BLaER1 treated with 17β-estradiol and CSF1 and Interleukin-3, amounts not matched to agents 10 nM and 100 nM (cell line): ENCODE results near the gene RGS7.
"Not testable (repeated sequence)": the region's sequence is repeated elsewhere in the genome, so short reads cannot be mapped to it uniquely, and the experiment has no call there.

ENCODE experiments used
- H3K27ac ChIP-seq, 11 experiments: shearing (Covaris generic); formaldehyde crosslinking; 2 replicates each; pipeline ENCODE4 v1.8.1; 2022
- H3K27me3 ChIP-seq, 11 experiments: shearing (Covaris generic); formaldehyde crosslinking; 2 replicates each; pipeline ENCODE4 v1.8.1; 2022
- H3K36me3 ChIP-seq, 11 experiments: shearing (Covaris generic); formaldehyde crosslinking; 2 replicates each; pipeline ENCODE4 v1.8.1; 2022
- H3K4me1 ChIP-seq, 10 experiments: shearing (Covaris generic); formaldehyde crosslinking; 2 replicates each; pipeline ENCODE4 v1.8.1; 2022
- H3K4me2 ChIP-seq, 11 experiments: shearing (Covaris generic); formaldehyde crosslinking; 2 replicates each; pipeline ENCODE4 v1.8.1; 2022
- H3K4me3 ChIP-seq, 10 experiments: shearing (Covaris generic); formaldehyde crosslinking; 2 replicates each; pipeline ENCODE4 v1.8.1; 2022
- H3K9ac ChIP-seq, 11 experiments: shearing (Covaris generic); formaldehyde crosslinking; 2 replicates each; pipeline ENCODE4 v1.8.1; 2022
- H3K9me3 ChIP-seq, 11 experiments: shearing (Covaris generic); formaldehyde crosslinking; replicated peaks in 1 of 11; 2 replicates each; pipeline ENCODE4 v1.8.1; 2022
- H4K20me1 ChIP-seq, 11 experiments: shearing (Covaris generic); formaldehyde crosslinking; 2 replicates each; pipeline ENCODE4 v1.8.1; 2022
- Cebpa-rat ChIP-seq, 11 experiments: shearing (Covaris generic); IDR thresholded peaks; 2 replicates each; pipeline ENCODE4 v1.8.1; 2022

Gene RGS7

GRCh38 chr1:240931031-240931430, 426.0 kb downstream of the RGS7 start:
- no peak overlapping the region for H3K27ac ChIP-seq
- no peaks in the 10 kb centered on the region for H3K4me1 ChIP-seq
- no peak for TF ChIP-seq Cebpa-rat (IDR thresholded peaks at IDR 0.05)
- no peaks in the 10 kb centered on the region for H4K20me1 ChIP-seq
- no peaks in the 10 kb centered on the region for H3K36me3 ChIP-seq
- H3K9me3 ChIP-seq, result peaks cover 2 to 11% (median 4%) of the 10 kb centered on the region in 11 experiments; a peak in 16 of 22 replicates
- H3K4me2 ChIP-seq, result no peak overlapping the region
- no peak overlapping the region for H3K4me3 ChIP-seq
- no peaks in the 10 kb centered on the region for H3K27me3 ChIP-seq
- no peak overlapping the region for H3K9ac ChIP-seq

GRCh38 chr1:240928265-240928664, 428.7 kb downstream of the RGS7 start:
- no peaks in the 10 kb centered on the region for H3K36me3 ChIP-seq
- no peak overlapping the region for H3K9ac ChIP-seq
- no peaks in the 10 kb centered on the region for H4K20me1 ChIP-seq
- no peak overlapping the region for H3K4me2 ChIP-seq
- no peaks in the 10 kb centered on the region for H3K27me3 ChIP-seq
- H3K9me3 ChIP-seq, result peaks cover 0 to 6% (median 0%) of the 10 kb centered on the region in 11 experiments; a peak in 1 of 22 replicates
- no peak overlapping the region for H3K4me3 ChIP-seq
- H3K27ac ChIP-seq, result no peak overlapping the region
- H3K4me1 ChIP-seq, result no peaks in the 10 kb centered on the region
- TF ChIP-seq Cebpa-rat (IDR thresholded peaks at IDR 0.05), result no peak

GRCh38 chr1:240927821-240928220, 429.2 kb downstream of the RGS7 start:
- no peaks in the 10 kb centered on the region for H3K36me3 ChIP-seq
- no peak for TF ChIP-seq Cebpa-rat (IDR thresholded peaks at IDR 0.05)
- no peaks in the 10 kb centered on the region for H3K4me1 ChIP-seq
- no peak overlapping the region for H3K27ac ChIP-seq
- no peak overlapping the region for H3K4me3 ChIP-seq
- no peak overlapping the region for H3K4me2 ChIP-seq
- peaks cover 0 to 6% (median 0%) of the 10 kb centered on the region in 11 experiments; a peak in 1 of 22 replicates for H3K9me3 ChIP-seq
- H3K27me3 ChIP-seq, result no peaks in the 10 kb centered on the region
- H4K20me1 ChIP-seq, result no peaks in the 10 kb centered on the region
- H3K9ac ChIP-seq, result no peak overlapping the region

GRCh38 chr1:240925273-240925672, 431.7 kb downstream of the RGS7 start:
- no peak overlapping the region for H3K27ac ChIP-seq
- H3K9me3 ChIP-seq, result peaks cover 0 to 6% (median 0%) of the 10 kb centered on the region in 11 experiments; a peak in 1 of 22 replicates
- H3K4me1 ChIP-seq, result no peaks in the 10 kb centered on the region
- H3K27me3 ChIP-seq, result no peaks in the 10 kb centered on the region
- H3K36me3 ChIP-seq, result no peaks in the 10 kb centered on the region
- H4K20me1 ChIP-seq, result no peaks in the 10 kb centered on the region
- no peak overlapping the region for H3K4me2 ChIP-seq
- H3K9ac ChIP-seq, result no peak overlapping the region
- H3K4me3 ChIP-seq, result no peak overlapping the region
- TF ChIP-seq Cebpa-rat (IDR thresholded peaks at IDR 0.05), result no peak

DNA sequence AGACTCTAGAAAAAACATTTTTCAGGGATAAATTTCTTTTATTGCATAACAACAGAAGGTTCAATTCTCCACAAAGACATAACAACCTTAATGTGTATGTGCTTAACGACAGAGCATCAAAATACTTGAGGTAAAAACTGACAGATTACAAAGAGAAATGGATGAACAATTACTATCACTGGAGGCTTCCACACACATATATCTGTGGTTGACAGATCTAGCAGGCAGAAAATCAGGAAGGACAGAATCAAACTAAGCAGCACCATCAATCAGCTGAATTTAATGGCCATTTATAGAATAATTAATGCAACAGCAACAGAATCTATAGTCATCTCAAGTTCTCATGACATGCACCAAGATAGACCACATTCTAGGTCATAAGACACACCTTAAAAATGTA, 439.0 kb downstream of the RGS7 start:
- H4K20me1 ChIP-seq, result no peaks in the 10 kb centered on the region
- H3K27me3 ChIP-seq, result no peaks in the 10 kb centered on the region
- no peak overlapping the region for H3K9ac ChIP-seq
- H3K4me3 ChIP-seq, result no peak overlapping the region
- TF ChIP-seq Cebpa-rat (IDR thresholded peaks at IDR 0.05), result no peak
- no peak overlapping the region for H3K27ac ChIP-seq
- 0 out of 20 replicates have a peak, but pooled peaks cover 0 to 3% (median 0%) of the 10 kb centered on the region in 10 experiments for H3K4me1 ChIP-seq
- no peaks in the 10 kb centered on the region for H3K36me3 ChIP-seq
- H3K9me3 ChIP-seq, result no peaks in the 10 kb centered on the region
- no peak overlapping the region for H3K4me2 ChIP-seq

DNA sequence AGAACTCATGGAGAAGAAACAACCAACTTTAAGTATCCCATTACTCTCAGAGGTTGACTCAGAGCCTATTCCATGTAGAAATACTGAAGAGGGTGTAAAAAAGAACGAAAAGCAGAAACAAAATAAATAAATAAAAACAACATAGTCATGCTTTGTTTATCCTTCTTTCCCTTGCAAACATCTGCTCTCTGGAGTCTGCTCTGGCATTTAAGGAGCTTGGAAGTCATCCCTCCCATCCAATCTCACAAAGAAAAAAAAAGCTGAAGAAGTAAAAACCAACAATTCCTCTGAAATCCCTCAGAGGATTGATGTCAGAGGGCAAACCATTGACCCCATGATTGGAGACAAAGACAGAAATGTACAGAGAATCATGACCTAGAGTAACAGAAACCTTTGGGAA, 442.5 kb downstream of the RGS7 start:
- Histone ChIP-seq H3K4me3 (no peak overlapping the region), H3K9me3 (no peaks in the 10 kb centered on the region), H3K27ac (no peak overlapping the region), H3K4me2 (no peak overlapping the region), H3K4me1 (peaks cover 0 to 5% (median 0%) of the 10 kb centered on the region in 10 experiments; a peak in 2 of 20 replicates), H4K20me1 (no peaks in the 10 kb centered on the region), H3K36me3 (no peaks in the 10 kb centered on the region), H3K27me3 (no peaks in the 10 kb centered on the region), H3K9ac (no peak overlapping the region)
- TF ChIP-seq Cebpa-rat (IDR thresholded peaks at IDR 0.05), result no peak

DNA sequence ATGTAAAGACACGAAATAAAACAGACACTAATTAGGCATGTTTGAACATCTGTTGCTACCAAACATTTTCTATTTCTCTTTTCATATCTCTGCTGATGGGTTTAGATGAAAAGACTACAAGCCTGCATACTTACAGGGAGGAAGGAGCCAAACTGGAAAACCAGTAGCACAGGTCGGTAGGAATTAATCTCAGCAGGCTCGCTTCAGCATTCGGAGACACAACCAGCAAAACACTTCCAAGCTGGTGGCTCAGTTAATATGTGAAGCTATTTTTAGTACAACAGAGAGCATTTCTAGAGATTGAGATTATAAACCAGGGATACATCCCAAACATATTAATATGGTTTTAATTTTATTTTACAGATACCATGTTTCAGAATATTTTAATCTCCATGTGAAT, 444.2 kb downstream of the RGS7 start:
- Histone ChIP-seq H3K27ac (no peak overlapping the region), H3K27me3 (no peaks in the 10 kb centered on the region), H4K20me1 (no peaks in the 10 kb centered on the region), H3K9me3 (no peaks in the 10 kb centered on the region), H3K9ac (no peak overlapping the region), H3K4me2 (no peak overlapping the region), H3K36me3 (no peaks in the 10 kb centered on the region), H3K4me3 (no peak overlapping the region), H3K4me1 (peaks cover 0 to 5% (median 0%) of the 10 kb centered on the region in 10 experiments; a peak in 2 of 20 replicates)
- no peak for TF ChIP-seq Cebpa-rat (IDR thresholded peaks at IDR 0.05)

DNA sequence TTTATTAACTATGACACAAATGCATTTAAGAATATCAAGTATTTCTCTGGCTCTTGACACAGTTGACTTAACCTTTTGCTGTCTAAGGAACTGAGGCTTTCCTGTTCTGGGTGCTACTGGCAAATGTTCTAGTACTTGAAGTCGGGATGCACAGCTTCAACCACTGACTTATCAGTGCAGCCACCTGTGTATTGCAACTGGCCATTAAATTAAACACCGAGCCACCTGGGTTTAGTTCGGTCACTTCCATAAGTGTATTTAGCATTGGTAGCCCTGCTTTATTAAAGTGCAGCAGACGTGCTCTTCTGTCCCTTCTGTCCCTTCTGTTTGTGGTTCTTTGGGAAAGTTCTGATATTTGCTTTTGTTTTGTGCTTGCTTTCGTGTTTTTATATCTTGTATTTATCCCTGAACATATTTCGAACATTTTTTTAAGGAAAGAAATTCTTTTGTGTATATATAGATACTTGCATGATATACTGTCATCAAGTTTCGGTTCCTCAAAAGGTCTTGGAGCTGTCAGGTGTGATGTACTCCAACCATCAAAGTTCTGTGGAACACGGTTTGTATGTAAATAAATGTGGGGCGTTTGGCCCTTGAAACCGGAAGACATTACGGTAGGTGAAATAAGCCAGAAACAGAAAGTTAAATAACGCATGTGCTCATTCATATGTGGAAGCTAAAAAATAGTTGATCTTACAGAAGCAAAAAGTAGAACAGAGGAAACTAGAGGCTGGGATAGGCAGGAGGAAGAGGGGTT, 447.1 kb downstream of the RGS7 start:
- H3K27ac ChIP-seq, result no peak overlapping the region
- no peak for TF ChIP-seq Cebpa-rat (IDR thresholded peaks at IDR 0.05)
- H3K36me3 ChIP-seq, result no peaks in the 10 kb centered on the region
- H3K4me1 ChIP-seq, result peaks cover 0 to 5% (median 0%) of the 10 kb centered on the region in 10 experiments; a peak in 2 of 20 replicates
- no peak overlapping the region for H3K9ac ChIP-seq
- H3K4me2 ChIP-seq, result peak overlapping the region in 1 of 11 experiments; percentile 27; a peak in 2 of 22 replicates
- H3K27me3 ChIP-seq, result no peaks in the 10 kb centered on the region
- no peaks in the 10 kb centered on the region for H3K9me3 ChIP-seq
- no peak overlapping the region for H3K4me3 ChIP-seq
- H4K20me1 ChIP-seq, result no peaks in the 10 kb centered on the region

DNA sequence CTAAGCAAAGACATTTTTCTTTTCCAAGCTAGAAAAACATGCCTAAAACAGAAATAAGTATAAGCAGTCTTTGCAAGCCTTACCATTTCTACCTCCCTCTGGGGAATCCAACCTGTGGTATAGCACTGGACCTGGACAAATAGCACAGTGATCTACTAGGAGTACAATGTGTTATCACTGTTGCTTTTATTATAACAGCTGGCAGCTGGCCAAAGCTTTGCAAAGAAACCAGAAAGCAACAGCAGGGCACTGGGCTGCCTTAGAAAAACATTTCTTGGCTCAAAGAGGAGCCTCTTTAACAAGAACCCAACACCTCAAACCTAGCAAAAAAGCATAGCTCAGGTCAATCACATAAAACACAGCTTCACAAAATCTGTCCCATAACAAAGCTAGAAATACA, 450.5 kb downstream of the RGS7 start:
- no peaks in the 10 kb centered on the region for H3K27me3 ChIP-seq
- no peak overlapping the region for H3K27ac ChIP-seq
- H3K9ac ChIP-seq, result no peak overlapping the region
- no peak for TF ChIP-seq Cebpa-rat (IDR thresholded peaks at IDR 0.05)
- H3K4me1 ChIP-seq, result peaks cover 0 to 5% (median 0%) of the 10 kb centered on the region in 10 experiments; a peak in 2 of 20 replicates
- H3K4me3 ChIP-seq, result no peak overlapping the region
- no peak overlapping the region for H3K4me2 ChIP-seq
- H4K20me1 ChIP-seq, result no peaks in the 10 kb centered on the region
- no peaks in the 10 kb centered on the region; a peak in 1 of 22 replicates for H3K9me3 ChIP-seq
- H3K36me3 ChIP-seq, result no peaks in the 10 kb centered on the region

GRCh38 chr1:240905225-240905765, 451.7 kb downstream of the RGS7 start:
- H3K27me3 ChIP-seq, result no peaks in the 10 kb centered on the region
- H3K27ac ChIP-seq, result no peak overlapping the region
- H3K4me1 ChIP-seq, result peaks cover 0 to 5% (median 0%) of the 10 kb centered on the region in 10 experiments; a peak in 2 of 20 replicates
- no peak overlapping the region for H3K4me2 ChIP-seq
- H3K36me3 ChIP-seq, result no peaks in the 10 kb centered on the region
- H3K4me3 ChIP-seq, result no peak overlapping the region
- TF ChIP-seq Cebpa-rat (IDR thresholded peaks at IDR 0.05), result no peak
- H3K9me3 ChIP-seq, result no peaks in the 10 kb centered on the region; a peak in 1 of 22 replicates
- H3K9ac ChIP-seq, result no peak overlapping the region
- no peaks in the 10 kb centered on the region for H4K20me1 ChIP-seq

DNA sequence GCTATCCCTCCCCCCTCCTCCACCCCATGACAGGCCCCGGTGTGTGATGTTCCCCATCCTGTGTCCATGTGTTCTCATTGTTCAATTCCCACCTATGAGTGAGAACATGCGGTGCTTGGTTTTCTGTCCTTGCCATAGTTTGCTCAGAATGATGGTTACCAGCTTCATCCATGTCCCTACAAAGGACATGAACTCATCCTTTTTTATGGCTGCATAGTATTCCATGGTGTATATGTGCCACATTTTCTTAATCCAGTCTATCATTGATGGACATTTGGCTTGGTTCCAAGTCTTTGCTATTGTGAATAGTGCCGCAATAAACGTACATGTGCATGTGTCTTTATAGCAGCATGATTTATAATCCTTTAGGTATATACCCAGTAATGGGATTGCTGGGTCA, 461.6 kb downstream of the RGS7 start:
- H3K27me3 ChIP-seq, H3K4me1 ChIP-seq, H3K4me2 ChIP-seq, H3K27ac ChIP-seq, H3K9me3 ChIP-seq, H4K20me1 ChIP-seq, H3K4me3 ChIP-seq, H3K9ac ChIP-seq, H3K36me3 ChIP-seq: not testable (repeated sequence)
